Type B pancreatic cell (in vitro differentiated cells): Measurements from ENCODE around the gene GLT6D1. TPM values are rescaled to one million over a fixed set of nuclear protein-coding genes. Genes with fewer than 3 reads are reported as not detected.
"Not testable (repeated sequence)": the region's sequence is repeated elsewhere in the genome, so short reads cannot be mapped to it uniquely, and the experiment has no call there.

ENCODE experiments used
- DNase-seq: peaks from one replicate; pipeline ENCODE4 v3.0.0; 2021; ENCODE audit warnings: mixed read lengths; ENCODE audit not compliant: unreplicated experiment; ENCODE audit errors: extremely low spot score
- H3K27ac Mint-ChIP-seq: 2 replicates; pipeline ENCODE4 v1.8.0; 2021; ENCODE audit warnings: mild to moderate bottlenecking, mixed read lengths
- H3K27me3 Mint-ChIP-seq: 2 replicates; pipeline ENCODE4 v1.8.0; 2021; ENCODE audit warnings: mixed read lengths
- H3K36me3 Mint-ChIP-seq: 2 replicates; pipeline ENCODE4 v1.8.0; 2021; ENCODE audit warnings: mixed read lengths
- H3K4me1 Mint-ChIP-seq: one replicate; pipeline ENCODE4 v1.8.0; 2021; ENCODE audit warnings: mixed read lengths; ENCODE audit not compliant: unreplicated experiment
- H3K4me3 Mint-ChIP-seq: 2 replicates; pipeline ENCODE4 v1.8.0; 2021; ENCODE audit warnings: mild to moderate bottlenecking, mixed read lengths
- H3K9me3 Mint-ChIP-seq: 2 replicates; pipeline ENCODE4 v1.8.0; 2021; ENCODE audit warnings: mixed read lengths
- total RNA-seq: library from RNA; stranded (reverse); gene quantifications from 2 replicates; pipeline ENCODE4 v1.2.1, GENCODE V29; 2021; ENCODE audit warnings: low replicate concordance
- TF ChIP-seq, protein P1 (sequence below): fragments of 200-600 bp; sonication (generic); conservative IDR thresholded peaks from 2 replicates; pipeline ENCODE4 v1.5.0; 2021; ENCODE audit warnings: antibody characterized with exemption, mild to moderate bottlenecking

GLT6D1 gene
- total RNA-seq, 1 donor from 2014 or later, result not detected

DNA sequence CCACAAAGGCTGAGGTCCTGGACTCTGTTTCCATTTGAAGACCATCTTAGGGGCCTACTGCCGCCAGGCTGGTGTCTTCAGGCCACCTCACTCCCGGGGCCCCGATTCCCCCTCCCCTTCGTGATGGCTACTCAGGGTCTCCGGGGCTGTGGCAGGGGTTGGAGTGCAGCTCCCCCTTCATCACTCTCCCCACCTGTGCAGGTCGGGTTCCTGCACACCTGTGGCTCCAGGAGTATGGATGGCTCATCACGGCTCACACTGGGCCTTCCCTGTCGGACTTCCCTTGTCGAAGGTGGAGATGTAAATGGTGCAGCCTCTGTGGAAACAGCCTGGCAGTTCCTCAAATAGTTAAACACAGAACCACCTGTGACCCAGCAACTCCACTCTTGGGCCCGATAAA is 35.6 kb upstream of the GLT6D1 start:
- no peaks in the 10 kb centered on the region for H3K9me3 Mint-ChIP-seq
- TF ChIP-seq, protein P1, sequence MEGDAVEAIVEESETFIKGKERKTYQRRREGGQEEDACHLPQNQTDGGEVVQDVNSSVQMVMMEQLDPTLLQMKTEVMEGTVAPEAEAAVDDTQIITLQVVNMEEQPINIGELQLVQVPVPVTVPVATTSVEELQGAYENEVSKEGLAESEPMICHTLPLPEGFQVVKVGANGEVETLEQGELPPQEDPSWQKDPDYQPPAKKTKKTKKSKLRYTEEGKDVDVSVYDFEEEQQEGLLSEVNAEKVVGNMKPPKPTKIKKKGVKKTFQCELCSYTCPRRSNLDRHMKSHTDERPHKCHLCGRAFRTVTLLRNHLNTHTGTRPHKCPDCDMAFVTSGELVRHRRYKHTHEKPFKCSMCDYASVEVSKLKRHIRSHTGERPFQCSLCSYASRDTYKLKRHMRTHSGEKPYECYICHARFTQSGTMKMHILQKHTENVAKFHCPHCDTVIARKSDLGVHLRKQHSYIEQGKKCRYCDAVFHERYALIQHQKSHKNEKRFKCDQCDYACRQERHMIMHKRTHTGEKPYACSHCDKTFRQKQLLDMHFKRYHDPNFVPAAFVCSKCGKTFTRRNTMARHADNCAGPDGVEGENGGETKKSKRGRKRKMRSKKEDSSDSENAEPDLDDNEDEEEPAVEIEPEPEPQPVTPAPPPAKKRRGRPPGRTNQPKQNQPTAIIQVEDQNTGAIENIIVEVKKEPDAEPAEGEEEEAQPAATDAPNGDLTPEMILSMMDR, result no peak
- H3K36me3 Mint-ChIP-seq, result no peaks in the 10 kb centered on the region
- no peaks in the 10 kb centered on the region for H3K4me1 Mint-ChIP-seq
- no peak overlapping the region for H3K4me3 Mint-ChIP-seq
- peaks cover 17% of the 10 kb centered on the region for H3K27me3 Mint-ChIP-seq
- H3K27ac Mint-ChIP-seq, result peak overlapping the region; percentile 55
- DNase-seq, result no peak

DNA sequence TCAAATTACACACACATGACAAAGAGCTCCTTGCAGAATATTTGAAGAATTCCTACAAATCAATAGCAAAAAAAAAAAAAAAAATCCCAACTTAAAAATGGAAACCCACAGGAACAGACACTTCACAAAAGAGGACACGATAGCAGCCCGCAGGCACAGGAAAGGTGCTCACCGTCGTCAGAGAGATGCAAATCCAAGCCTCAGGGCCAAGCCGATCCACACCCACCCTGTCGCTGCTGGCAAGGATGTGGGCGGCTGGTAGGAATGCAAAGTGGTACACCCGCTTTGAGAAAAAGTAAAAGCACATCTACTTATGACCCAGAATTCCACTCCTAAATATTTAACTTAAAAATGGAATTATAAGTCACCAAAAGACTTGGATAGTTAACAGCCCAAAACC is 34.6 kb upstream of the GLT6D1 start:
- no peak overlapping the region for H3K4me3 Mint-ChIP-seq
- no peaks in the 10 kb centered on the region for H3K4me1 Mint-ChIP-seq
- H3K27me3 Mint-ChIP-seq, result peaks cover 14% of the 10 kb centered on the region
- no peak for DNase-seq
- H3K36me3 Mint-ChIP-seq, result no peaks in the 10 kb centered on the region
- TF ChIP-seq, protein P1, result no peak
- no peaks in the 10 kb centered on the region for H3K9me3 Mint-ChIP-seq
- no peak overlapping the region for H3K27ac Mint-ChIP-seq

DNA sequence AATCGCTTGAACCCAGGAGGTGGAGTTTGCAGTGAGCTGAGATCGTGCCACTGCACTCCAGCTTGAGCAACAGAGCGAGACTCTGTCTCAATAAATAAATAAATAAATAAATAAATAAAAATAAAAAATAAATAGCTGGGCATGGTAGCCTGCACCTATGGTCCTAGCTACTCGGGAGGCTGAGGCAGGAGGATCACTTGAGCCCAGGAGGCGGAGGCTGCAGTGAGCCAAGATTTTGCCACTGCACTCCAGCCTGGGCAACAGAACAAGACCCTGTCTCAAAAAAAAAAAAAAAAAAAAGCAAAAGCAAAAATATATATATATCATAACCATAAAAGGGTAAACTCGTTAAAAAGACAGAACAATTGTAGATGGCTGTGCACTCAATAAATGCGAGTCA is 33.4 kb upstream of the GLT6D1 start:
- H3K27me3 Mint-ChIP-seq, result peaks cover 14% of the 10 kb centered on the region
- H3K27ac Mint-ChIP-seq, result not testable (repeated sequence)

DNA sequence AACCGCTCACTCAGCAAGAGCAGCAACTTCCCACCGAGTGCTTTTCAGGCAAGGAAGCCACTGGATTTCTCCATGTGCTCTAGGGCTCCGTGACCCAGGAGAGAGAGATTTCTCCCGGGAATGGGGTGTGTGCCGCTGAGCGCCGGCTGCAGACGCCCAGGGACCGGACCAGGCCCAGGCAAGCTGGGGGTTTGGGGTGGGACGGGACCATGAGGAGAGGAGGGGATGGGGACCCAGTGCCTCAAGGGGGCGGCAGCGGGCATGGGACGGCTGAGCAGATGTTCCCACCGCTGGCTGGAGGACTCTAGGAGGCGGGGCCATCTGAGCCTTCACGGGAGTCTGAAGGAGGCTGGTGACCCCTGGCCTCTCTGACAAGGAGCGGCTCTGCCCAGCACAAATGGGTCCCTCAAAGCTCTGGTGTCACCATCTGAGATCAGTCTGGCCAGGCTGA is 32.3 kb upstream of the GLT6D1 start:
- DNase-seq, result no peak
- TF ChIP-seq, protein P1, result no peak
- Mint-ChIP-seq H3K36me3 (no peaks in the 10 kb centered on the region), H3K9me3 (no peaks in the 10 kb centered on the region), H3K4me1 (no peaks in the 10 kb centered on the region), H3K4me3 (no peak overlapping the region), H3K27me3 (peaks cover 14% of the 10 kb centered on the region), H3K27ac (no peak overlapping the region)

More for the DNA sequence above, 33.4 kb upstream of the GLT6D1 start:
- H3K4me3 Mint-ChIP-seq, H3K9me3 Mint-ChIP-seq, H3K4me1 Mint-ChIP-seq, H3K36me3 Mint-ChIP-seq, DNase-seq: not testable (repeated sequence)

DNA sequence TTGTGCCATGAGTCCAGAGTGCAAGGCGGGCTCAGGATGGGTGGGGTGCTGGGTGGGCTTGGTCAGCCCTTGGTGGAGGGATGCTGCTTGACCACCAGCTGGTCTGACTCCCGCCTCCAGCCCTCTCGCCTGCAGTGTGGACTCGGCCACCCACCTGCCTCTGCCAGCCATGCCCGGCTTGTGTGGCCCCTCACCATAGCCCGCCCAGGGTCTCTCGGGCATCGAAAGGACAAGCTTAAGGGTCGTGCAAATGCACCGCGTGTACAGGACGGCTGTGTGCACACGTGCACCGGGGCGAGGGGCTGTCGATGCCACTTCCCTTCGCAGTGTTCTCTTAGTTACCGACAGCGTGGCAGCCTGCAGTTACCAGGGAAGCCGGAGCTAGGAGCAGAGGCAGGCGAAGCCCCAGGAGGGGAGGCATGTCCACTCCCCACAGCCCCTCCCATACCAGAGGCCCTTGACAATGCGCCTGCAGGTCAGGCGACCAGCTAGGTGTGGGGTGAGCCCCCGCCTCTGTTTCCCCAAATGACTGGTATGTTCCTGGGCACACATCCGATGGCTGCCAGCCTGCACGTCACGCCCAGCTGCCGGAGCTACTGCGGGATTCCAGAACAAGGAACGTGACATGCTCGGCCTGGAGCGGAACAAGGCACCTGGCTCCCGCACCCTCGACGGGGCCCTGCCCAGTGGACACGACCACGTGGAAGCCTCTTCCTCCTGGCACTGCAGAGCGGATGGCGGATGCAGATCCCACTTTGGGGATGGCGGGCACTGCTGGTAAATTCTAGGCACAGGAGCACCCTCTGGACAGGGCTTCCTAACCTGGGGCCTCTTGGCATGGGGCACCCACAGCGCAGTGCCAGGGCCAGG is 31.6 kb upstream of the GLT6D1 start:
- DNase-seq, result no peak
- Mint-ChIP-seq H3K9me3 (no peaks in the 10 kb centered on the region), H3K4me3 (no peak overlapping the region), H3K4me1 (no peaks in the 10 kb centered on the region), H3K36me3 (no peaks in the 10 kb centered on the region), H3K27me3 (peaks cover 18% of the 10 kb centered on the region), H3K27ac (no peak overlapping the region)
- TF ChIP-seq, protein P1, result no peak

DNA sequence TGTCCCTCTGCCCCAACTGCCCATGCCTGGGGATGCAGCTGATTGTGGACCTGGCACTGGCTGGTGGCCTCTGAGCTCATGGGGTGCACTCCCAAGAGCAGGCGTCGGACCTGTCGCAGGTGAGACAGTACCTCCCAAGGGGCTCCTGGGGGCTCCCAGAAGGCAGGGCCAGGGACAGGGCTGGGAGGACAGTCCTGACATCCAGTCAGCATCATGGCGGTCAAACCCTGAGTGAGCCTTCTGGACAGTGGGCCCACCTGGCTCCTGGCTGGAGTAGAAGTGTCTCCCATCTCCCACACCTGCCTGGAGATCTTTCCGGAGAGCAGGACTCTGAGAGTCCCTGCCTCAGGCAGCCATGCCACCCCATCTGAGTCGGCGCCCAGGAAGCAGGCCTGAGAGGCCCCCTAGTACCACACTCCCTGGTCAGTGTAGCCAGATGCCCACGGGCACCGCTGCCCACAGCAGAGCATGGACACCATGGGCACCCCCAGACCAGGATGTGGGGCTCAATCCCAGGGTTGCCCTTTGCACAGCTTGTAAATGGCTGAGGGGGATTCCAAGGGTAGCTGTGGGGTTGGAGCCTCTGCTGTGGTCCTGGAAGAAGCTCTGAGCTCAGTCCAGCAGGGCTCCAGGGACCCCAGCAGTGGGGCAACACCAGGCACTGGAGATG is 30.4 kb upstream of the GLT6D1 start:
- TF ChIP-seq, protein P1, result no peak
- Mint-ChIP-seq H3K36me3 (no peaks in the 10 kb centered on the region), H3K4me3 (no peak overlapping the region), H3K27me3 (peaks cover 15% of the 10 kb centered on the region), H3K9me3 (no peaks in the 10 kb centered on the region), H3K27ac (no peak overlapping the region), H3K4me1 (no peaks in the 10 kb centered on the region)
- DNase-seq, result no peak

DNA sequence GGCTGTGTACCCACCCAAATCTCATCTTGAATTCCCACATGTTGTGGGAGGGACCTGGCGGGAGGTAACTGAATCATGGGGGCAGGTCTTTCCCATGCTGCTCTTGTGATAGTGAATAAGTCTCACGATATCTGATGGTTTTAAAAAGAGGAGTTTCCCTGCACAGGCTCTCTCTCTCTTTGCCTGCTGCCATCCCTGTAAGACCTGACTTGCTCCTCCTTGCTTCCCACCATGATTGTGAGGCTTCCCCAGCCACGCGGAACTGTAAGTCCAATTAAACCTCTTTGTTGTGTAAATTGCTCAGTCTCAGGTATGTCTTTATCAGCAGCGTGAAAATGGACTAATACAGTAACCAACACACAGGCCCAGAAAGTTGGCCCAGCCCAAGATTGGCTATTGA is 29.7 kb upstream of the GLT6D1 start:
- H3K4me3 Mint-ChIP-seq, H3K36me3 Mint-ChIP-seq: not testable (repeated sequence)
- peaks cover 11% of the 10 kb centered on the region for H3K27me3 Mint-ChIP-seq

More for the DNA sequence above, 29.7 kb upstream of the GLT6D1 start:
- DNase-seq, H3K4me1 Mint-ChIP-seq, H3K27ac Mint-ChIP-seq, H3K9me3 Mint-ChIP-seq: not testable (repeated sequence)
